HG02840 (cell line): Measurements from ENCODE around the gene PCED1A.
"Not testable (repeated sequence)": the region's sequence is repeated elsewhere in the genome, so short reads cannot be mapped to it uniquely, and the experiment has no call there.

Experiments
- ATAC-seq: cut with Tn5 transposase; IDR thresholded peaks from one replicate; pipeline ENCODE4 v1.9.1; 2021; ENCODE audit warnings: mild to moderate bottlenecking, moderate library complexity, moderate number of reproducible peaks; ENCODE audit not compliant: unreplicated experiment, low FRiP score

The PCED1A gene

DNA sequence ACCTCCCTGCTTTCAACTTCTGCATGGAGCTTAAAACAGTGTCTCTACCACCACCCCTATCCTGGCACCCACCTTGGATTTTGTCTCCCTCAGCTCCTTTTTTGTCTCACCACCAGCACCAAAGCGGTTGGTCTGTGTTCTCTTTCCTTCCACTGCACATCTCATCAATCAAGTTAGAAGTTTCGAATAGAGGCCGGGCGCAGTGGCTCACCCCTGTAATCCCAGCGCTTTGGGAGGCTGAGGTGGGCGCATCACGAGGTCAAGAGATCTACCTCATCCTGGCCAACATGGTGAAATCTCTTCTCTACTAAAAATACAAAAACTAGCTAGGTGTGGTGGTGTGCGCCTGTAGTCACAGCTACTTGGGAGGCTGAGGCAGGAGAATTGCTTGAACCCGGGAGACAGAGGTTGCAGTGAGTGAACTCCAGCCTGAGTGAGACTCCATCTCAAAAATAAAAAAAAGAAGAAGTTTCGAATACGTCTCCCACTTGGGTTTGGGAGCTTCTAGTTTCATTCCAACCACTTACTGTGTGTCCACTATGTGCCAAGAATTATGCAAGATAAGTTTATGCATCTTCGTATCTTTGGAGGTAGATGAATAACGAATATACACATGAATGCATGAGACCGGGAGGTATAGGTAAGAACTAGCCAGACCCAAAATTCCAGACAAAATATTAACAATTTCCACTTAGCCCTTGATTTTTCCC lies 5.9 kb downstream of the PCED1A start:
- ATAC-seq, result no peak

DNA sequence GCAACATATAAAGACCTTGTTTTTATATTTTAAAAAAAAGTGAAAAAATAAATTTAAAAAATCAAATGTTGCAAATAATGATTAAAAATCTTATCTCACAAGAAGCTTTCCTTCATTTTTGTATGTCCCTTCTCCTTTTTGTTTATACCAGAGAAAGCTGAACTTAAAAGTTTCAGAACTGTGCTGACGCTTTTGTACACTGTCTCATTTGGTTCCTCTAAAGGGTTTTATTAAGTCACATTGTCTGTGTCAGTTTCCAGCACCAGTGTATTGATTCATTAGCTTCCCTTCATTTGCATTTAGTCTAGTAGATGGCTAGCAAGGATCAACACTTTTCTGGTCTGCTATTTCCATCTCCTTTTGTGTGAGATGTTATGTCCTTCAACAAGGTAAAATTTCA lies 6.7 kb downstream of the PCED1A start:
- no peak for ATAC-seq

DNA sequence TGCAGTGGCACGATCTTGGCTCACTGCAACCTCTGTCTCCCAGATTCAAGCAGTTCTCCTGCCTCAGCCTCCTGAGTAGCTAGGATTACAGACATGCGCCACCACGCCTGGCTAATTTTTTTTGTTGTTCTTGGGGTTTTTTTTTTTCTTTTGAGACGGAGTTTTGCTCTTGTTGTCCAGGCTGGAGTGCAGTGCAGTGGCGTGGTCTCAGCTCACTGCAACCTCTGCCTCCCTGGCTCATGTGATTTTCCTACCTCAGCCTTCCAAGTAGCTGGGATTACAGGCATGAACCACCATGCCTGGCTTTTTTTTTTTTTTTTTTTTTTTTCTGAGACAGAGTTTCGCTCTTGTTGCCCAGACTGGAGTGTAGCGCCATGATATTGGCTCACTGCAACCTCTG lies 9.2 kb downstream of the PCED1A start:
- ATAC-seq, result not testable (repeated sequence)

DNA sequence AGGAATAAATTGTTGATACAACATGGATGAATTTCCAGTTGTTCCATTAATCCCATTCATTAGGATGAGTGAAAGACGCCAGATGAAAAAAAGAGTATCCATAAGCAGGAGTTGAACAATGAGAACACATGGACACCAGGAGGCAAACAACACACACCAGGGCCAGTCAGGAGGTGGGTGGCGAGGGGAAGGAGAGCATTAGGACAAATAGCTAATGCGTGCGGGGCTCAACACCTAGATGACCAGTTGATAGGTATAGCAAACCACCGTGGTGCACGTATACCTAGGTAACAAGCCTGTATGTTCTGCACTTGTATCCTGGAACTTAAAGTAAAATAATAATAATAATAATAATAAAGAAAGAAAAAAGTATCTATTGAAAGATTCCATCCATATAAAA lies 11.1 kb downstream of the PCED1A start:
- no peak for ATAC-seq

DNA sequence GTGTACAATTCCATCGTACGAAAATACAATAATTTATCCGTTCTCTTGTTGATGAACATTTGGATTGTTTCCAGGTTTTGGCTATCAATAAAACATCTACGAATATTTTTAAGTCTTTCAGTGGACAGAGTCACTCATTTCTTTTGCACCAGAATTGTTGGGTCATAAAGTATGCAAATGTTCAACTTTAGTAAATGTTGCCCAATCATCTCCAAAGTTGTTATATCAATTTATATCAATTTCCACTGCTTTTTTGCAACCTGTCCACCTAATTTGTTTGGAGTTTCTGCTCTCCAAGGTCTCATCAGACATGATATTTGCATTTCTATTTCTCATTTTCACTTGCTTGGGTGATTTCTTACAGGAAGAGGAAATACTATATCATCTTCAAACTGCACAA lies 13.8 kb downstream of the PCED1A start:
- ATAC-seq, result no peak

DNA sequence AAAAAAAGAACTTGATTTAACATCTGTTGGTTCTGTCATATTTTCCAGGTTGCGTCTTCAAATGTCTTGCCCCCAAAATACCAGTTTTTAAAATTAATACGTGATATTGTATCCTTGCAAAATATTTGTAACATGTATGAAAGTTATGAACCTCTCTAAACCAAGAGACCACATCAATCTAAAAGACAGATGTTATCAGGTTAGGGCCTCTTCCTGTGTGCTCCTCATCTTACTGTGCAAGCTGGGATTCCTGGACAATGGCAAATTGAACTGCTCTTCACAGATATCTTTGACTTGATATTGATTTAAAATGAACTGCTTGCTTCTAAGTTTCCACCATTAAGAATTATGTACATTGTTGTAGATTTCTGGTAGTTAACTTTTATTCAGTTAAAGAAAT lies 14.7 kb downstream of the PCED1A start:
- no peak for ATAC-seq

DNA sequence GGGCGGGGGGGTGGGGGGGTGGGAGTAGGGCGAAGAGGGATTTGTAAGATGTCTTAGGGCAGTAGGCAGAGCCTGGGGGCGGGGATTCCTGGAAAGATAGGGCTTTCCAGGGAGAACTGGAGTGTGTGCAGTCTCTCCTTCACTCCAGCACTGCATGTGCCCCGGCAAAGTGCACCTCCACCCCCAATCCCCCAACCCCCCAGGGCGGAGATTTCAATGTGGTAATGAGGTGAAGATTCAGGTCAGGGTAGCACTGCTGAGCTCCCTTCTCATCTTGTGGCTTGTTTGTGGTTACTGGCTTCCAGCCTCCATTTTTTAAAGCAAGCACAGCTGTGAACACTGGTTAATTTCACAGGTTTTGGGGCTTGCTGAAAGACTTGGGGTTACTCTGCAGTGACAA lies 18.4 kb downstream of the PCED1A start:
- no peak for ATAC-seq

DNA sequence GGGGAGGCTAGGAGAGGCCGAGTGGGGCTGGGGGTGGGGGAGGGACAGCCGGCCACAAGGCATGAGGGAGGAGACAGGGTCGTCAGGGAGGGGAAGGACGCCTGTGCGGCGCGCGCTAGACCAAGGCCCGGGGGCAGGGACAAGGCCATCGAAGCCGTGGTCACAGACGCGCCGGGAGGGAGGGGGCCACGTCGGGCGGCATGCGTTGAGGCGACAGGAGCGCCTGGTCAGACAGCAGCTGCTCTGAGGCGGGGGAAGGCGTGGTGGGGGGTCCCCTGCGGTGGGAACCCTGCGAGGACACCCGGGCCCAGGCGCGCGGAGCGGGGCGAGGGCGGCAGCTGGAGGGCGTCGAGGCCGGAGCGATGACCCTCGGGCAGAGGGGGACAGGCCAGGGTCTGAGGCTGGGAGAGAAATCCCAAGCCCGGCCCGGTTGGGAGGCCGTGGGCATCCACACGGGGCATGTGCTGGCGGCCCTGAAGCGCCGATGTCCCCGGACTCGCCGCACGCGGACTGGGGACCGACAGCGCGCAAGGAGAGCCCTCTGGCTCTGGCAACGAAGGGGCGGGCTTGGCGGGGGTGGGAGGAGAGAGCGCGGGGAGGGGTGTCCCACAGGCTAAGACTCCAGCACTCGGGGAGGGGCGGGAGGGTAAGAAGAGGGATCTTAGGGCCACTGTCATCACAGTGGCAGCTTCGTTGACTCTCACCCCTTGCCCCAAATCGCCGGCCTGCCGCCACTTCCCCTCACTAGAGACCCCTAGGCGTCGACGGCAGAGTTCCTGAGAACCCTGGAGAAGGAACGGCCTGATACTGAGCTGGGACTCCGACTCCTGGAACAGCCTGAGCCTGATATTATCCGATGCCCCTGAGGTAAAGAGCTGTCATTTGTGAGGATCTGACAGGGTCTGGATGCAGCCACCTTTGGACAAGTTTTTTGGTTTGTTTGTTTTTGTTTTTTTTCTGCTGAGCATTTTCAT lies 19.3 kb downstream of the PCED1A start:
- ATAC-seq, result no peak

DNA sequence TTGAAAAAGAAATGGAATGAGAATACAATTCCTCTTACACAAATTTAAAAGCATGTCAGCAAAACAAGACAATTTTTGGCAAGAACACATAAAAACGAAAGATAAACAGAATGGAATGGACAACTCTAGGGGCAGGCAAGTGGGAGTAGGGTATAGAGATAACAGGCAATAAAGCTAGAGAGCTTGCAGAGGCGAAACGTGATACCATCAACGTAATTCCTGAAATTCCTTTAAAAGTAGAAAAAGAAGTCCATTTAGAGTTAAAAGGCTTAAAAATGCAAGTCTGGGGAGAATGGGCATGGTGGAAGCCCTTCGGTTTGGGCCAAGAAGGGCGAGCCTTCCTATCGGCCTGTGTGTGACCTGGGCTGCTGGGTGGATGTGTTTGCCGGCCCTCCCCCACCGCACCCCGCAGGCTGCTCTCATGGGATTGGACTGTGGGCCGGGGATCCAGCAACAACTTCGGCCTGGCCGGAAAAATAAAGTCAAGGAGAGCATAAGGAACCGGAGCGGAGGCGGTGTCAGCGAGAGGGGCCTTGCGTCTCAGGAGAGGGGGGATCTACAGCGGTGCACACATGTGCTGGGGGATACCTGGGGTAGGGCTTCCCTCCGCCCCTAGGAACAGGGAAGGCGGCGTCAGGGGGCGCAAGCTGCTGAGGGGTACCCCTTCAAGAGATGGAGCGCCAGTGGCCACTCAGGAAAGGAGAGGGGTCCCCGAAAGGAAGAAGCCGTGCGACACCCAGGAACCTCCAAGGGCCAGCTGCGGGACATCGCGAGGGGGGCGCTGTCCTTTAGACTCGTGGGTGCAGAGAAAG lies 20.2 kb downstream of the PCED1A start:
- ATAC-seq, result no peak

DNA sequence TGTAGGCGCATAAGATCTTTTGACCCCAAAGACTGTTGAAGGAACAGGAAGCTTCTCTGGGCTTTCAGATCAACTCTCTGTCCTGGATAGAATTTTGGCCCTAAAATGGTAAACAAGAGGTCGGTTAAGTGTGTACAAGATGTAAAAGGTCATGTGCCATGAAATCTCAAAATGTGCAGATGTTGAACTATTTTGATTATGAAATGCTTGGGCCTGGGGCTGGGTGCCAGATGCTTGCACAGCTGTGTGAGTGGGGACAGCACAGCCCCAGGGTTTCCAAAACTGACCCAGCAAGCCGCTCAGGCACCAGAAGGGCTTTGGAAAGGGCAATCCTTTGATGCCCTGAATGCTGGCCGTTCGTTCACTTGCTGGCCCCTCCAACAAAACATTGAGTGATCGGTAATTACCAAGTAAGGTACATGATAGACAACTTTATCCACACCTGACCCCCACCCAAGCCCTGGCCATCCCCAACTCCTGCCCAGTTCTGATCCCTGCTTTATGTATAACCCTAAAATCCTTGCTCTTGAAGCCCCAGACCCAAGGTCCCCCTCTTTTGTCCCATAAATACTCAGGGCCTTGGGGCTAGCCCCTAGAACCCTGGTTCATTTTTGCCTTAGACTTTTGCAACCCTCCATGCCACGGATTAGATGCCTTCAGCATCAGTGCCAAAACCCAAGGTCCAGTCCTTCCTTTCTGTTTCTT lies 22.4 kb downstream of the PCED1A start:
- no peak for ATAC-seq

DNA sequence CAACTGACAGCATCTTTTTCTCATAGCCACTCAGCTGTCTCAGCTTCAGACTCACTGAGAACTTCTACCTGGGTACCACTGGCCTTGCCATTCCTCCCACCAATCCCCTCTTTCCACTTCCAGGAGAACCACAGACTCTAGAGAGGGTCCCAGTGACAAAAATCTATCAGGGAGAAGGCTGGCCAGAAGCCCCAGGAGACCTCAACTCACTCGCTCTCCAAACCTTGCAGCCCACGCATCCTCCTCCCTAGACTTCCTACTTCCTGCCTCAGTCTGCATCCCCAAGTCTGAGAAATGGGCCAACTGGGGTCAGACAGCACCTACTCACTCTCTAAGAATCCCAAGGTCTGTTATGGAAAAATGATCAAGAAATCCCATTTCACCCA lies 23.1 kb downstream of the PCED1A start:
- no peak for ATAC-seq

DNA sequence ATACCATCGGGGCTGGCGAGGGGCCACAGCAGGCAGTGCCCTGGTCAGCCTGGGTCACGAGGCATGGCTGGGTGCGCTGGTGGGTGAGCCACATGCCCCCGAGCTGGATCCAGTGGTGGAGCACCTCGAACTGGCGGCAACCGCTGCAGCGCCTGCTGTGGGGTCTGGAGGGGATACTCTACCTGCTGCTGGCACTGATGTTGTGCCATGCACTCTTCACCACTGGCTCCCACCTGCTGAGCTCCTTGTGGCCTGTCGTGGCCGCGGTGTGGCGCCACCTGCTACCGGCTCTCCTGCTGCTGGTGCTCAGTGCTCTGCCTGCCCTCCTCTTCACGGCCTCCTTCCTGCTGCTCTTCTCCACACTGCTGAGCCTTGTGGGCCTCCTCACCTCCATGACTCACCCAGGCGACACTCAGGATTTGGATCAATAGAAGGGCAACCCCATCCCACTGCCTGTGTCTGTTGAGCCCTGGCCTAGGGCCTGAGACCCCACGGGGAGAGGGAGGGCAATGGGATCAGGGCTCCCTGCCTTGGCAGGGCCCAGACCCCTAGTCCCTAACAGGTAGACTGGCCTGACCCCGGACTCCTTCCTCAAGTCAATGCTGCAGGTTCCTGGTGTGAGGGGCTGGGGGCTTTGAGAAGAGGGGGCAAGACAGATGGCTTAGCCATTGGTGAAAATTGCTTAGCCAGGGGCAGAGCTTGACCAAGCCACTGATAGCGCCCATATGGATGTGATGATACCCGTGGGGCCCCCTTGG lies 23.7 kb downstream of the PCED1A start:
- ATAC-seq, result no peak

DNA sequence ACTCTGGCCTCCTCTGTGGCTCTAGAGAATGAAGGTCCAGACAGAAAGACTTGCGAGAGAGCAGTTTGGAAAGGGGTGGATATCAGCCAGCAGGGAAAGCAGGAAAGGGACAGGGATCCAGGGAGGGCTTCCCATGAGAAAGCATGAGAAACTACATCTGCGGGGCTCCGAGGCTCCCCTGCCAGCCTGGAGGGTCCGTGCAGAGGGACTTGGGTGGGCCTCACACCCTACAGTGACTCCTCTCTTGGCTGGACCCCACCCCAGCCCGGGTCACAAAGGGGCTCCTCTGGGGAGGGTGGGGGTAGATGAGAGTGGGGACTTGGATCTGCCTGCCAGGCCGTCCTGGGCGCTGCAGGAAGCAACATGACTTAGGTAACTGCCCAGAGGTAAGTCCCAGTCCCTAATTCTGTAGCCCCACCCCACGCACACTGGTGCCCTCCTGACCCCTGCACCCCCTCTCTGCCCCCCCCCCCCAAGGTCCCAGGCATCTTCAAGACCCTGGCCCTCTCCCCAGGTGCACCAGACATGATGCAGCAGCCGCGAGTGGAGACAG lies 24.3 kb downstream of the PCED1A start, which contains the start of gene TMEM239:
Gene TMEM239, plus strand, starts transcription at position 335 of the 553 bp plus-strand sequence. Its CDS starts 191 bp downstream, at position 526.
- no peak for ATAC-seq

DNA sequence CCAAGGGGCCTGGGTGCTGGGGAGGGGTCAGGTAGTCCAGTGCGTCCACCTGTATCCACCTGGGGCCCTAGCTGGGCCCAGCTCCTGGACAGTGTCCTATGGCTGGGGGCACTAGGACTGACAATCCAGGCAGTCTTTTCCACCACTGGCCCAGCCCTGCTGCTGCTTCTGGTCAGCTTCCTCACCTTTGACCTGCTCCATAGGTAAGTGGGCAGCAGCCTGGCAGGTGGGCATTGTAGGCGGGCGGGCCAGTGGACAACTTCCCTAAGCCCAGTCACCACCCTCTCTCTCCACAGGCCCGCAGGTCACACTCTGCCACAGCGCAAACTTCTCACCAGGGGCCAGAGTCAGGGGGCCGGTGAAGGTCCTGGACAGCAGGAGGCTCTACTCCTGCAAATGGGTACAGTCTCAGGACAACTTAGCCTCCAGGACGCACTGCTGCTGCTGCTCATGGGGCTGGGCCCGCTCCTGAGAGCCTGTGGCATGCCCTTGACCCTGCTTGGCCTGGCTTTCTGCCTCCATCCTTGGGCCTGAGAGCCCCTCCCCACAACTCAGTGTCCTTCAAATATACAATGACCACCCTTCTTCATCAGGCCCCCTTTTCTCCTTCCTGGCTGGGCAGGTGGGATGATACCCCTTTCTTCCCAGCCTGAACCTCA lies 25.1 kb downstream of the PCED1A start:
- no peak for ATAC-seq

DNA sequence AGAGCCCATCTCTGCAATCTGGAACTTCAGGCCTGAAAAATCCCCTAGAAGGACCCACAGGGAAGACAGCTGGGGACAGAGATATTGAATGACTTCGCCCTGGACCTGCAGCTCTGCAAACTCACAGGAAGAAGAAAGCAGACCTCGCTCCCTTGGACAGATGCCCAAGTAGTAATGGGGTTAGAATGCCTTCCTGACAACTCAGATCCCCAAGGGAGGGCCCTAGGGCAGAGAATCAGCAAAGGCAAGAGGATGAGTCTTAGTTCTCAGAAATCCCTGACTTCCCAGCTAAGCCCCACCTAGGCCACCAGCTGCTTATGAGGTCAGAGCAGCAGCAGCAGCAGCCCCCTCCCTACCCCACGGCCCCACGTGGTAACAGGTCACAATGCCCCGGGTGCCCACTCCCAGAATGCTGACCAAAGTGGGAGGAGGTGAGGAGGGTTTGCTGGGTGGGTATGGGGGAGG lies 25.8 kb downstream of the PCED1A start, which contains the start of gene C20orf141:
Gene C20orf141, plus strand, starts transcription at position 401 of the 465 bp plus-strand sequence. CDS start 198 bp downstream, outside the sequence.
- ATAC-seq, result no peak

DNA sequence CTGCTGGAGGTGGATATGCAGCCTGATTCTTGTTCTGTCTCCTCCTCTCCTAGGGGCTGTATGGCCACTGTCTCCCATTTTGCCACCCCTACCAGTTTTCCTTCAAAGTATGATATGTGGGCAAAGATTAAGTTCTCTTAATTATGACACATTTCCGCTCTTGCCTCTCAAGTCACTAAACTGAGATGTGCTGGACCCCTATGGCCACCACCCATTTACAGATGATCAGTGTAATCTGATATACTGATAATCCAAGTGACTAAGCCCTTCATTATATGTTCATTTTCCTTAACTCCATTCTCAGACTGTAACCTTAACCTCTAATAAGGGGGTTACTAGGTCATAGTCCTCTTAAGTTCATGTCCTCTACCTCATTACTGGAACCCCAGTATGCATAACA lies 26.4 kb downstream of the PCED1A start:
- ATAC-seq, result no peak

DNA sequence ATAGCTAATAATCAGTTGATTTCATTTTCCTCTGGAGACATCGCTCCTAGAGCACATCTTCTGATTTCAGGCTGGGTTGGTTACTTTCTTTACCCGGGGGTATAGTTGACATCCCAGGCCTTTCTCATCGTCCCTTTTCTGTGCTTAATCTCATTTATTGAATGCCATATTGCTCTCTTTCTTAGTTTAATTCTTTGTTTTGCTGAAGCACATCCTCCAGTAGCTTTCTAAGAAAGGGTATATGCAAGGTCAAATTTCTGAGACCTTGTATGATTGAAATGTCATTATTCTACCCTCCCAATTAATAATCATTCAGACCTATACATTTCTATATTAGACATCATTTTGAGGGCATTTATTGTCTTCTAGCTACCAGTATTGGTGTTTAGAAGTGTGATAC lies 28.3 kb downstream of the PCED1A start:
- ATAC-seq, result no peak

DNA sequence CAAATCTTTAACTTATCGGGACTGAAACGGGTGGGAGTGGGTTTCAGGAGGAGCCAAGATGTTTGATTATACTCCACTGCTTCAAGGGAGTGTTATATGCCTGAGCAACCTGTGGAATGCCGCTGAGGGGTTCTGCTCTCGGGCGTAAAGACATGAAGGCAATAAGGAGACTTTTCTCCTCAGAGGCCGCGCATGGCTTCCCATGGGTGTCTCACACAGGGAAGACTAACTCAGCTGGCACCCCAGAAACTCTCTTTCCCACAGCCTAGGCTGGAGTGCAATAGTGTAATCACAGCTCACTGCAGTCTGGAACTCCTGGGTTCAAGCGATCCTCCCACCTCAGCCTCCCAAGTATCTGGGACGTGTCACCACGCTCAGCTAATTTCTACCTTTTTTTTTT lies 30.8 kb downstream of the PCED1A start:
- no peak for ATAC-seq
